Eye (tissue), 1 donor: Measurements from ENCODE around the gene C22orf42.
"Not testable (repeated sequence)": the region's sequence is repeated elsewhere in the genome, so short reads cannot be mapped to it uniquely, and the experiment has no call there.

Experiments
- DNase-seq: peaks from one replicate; pipeline ENCODE4 v3.0.0-alpha.2; 2015

Gene C22orf42

GRCh38 chr22:32183625-32184024 is 24.5 kb upstream of the C22orf42 start:
- DNase-seq, result no peak

DNA sequence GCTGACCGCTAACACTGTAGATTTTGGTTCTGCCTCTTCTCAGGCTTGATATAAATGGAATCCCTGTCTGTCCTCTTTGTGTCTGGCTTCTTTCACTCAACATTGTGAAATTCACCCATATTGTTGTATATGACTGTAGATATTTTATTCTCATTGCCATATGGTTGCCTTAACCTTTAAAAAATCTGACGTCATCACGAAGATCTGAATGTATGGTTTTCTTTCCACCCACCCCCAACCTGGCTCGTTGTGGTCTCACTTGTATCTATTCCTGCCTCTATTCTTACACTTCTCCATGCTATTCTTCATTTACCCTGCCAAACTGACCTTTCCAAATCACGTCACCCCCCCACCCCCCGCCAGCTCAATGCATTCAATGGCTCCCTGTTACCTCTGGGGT is 21.9 kb upstream of the C22orf42 start:
- no peak for DNase-seq

DNA sequence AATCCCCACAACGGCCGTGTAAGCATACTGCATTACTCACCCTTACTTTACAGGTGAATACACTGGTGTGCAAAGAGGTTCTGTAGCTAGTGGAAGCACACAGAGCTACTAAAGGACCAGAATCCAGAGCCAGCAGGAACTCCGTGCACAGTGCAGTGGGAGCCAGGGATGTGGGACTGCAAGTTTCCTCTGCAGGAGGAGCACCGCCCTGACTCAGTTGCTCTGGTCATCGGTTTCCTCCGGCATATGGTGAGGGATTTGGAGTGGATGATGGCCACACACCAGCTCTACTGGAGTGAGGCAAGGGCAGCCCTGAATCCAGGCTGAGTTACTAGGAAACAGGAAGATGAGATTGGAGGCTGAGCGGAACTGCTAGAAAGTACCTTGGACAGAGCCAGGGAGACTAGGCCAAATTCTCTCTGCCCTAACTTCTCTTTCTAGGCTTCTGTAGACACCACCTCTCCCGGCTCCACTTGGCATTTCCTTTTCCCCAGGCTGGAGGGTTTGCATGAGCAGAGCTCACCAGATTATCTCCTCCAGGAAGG is 18.2 kb upstream of the C22orf42 start:
- DNase-seq, result no peak

DNA sequence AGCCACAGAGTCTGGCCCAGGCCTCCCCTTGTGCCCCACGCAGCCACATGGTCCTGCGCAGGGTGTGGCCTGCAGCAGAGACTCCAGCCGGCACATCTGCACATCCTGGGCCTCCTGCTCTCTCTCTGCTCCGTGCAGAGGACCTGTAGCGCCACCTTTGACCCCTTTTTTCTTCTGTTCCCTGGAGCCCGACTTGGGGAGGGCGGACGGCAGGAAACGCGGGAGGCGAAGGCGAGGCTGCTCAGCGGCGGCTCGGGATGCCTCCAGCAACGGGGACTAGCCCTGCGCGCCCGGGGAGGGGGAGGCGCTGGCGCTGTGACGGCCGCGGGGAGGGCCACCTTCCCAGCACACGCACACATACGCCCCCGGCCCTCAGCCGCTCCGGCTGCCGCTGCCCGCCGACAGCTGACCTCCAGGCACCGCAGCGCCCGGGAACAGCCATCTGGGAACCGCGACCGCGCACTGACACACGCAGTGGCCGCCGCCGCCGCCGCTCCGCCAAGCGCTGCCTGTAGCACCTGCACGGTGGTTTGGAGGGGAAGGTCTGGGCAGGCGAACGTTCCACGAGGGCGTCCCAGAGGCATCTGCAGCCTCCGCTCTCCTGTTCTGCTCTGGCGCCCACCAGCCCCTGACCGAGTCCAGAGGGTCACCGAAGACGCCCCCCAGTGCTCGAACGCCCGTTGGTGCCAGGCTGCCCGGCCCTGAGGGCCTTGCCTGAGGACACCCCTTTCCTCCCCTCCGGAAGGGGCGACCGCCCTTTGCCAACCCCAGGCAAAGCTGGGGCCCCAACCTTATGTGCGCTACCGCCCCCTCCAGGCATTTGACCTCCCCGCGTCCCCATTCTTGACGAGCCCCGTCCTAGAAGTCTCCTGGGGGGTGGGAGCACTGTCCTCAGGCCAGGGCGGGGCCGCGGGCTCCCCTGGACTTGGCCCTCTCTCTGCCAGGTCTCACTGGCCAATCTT is 16.9 kb upstream of the C22orf42 start:
- peak; percentile 50 for DNase-seq

- DNase-seq, result peak; percentile 1
Observed at GRCh38 chr22:32175115-32175514, 16.0 kb upstream of the C22orf42 start.

GRCh38 chr22:32165681-32166080 is 6.6 kb upstream of the C22orf42 start:
- no peak for DNase-seq

DNA sequence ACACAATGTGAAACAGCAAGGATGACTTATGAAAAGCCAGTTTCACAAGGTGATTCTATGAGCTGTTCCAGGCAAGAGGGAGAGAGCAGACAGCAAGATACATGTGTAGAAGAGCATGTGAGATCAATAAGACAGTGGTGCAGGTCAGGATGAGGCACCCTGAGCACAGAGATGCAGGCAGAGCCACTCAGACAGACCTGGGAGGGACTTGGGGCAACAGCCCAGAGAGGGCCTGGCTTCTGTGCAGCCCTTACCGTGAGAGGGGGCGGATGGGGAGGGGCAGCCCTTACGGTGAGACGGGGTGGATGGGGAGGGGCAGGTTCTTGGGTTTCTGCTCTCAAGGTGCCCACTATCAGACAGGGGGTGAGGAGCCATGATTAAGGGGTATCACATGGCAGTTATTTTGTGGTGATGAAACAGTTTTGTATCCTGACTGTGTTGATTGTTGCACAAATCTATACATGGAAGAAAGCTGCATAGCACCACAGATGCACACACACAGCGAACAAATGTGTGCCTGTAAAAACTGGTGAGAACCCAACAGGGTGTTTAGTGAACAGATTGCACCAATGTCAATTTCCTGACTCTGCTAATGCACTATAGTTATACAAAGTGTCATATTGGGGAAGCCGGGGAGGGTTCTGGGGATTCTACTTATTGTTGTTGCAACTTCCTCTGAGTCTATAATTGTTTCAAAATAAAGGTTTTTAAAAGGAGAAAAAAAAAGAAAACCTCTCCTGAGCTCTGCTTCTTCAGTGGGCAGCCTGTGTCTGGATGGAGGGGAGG is 5.2 kb upstream of the C22orf42 start:
- DNase-seq, result no peak

GRCh38 chr22:32160411-32160810 is 1.3 kb upstream of the C22orf42 start:
- DNase-seq, result not testable (repeated sequence)

DNA sequence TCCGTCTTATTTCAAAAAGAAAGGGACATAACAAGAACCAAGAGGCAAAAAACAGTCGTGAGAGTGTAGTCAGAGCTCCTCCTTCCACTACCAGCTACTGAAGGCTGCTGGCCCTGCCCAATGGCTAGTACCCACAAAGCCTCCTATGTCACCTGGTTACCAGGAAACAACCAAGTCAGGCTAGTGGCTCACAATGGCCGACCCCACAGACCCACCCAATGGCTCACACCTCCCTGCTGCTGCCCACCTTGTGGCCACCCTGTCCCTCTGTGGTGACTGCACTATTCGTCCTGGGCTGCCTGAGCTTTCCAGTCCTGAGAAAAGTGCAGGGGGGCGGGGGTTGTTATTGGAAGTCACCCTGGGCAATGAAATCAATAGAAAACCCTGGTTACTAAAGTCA is 1.5 kb downstream of the C22orf42 start:
- DNase-seq, result not testable (repeated sequence)

- not testable (repeated sequence) for DNase-seq
Observed at GRCh38 chr22:32154727-32155126, 4.4 kb downstream of the C22orf42 start.

GRCh38 chr22:32151641-32152040 is 7.5 kb downstream of the C22orf42 start:
- not testable (repeated sequence) for DNase-seq

- not testable (repeated sequence) for DNase-seq
Observed at GRCh38 chr22:32150647-32151046, 8.5 kb downstream of the C22orf42 start.

DNA sequence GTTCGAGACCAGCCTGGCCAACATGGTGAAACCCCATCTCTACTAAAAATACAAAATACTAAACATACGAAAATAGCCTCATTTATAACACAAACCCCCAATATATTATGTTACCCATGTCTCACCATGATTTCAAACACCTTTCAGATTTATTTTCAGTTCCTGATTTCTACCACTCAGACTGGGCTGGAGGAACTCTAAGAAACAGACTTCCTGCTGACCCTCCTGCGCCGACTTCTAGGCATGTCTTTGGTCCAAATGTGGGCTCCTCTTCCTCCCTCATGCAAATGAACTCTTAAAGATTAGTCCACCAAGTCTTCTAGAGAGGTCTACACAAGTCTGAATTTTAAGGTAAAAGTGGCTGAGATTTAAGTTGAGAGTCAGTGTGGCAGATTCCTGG is 10.7 kb downstream of the C22orf42 start:
- not testable (repeated sequence) for DNase-seq

DNA sequence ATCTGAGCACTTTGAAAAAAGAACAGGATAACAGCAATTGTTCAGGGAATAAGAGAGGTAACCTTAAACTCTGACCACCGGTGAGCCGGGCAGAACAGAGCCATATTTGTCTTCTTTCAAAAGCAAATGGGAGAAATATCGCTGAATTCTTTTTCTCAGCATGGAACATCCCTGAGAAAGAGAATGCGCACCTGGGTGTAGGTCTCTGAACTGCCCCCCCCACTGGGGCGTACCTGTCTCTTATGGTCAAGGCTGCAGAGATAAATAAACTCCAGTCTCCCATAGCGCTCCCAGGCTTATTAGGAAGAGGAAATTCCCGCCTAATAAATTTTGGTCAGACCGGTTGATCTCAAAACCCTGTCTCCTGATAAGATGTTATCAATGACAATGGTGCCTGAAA is 12.0 kb downstream of the C22orf42 start:
- not testable (repeated sequence) for DNase-seq

DNA sequence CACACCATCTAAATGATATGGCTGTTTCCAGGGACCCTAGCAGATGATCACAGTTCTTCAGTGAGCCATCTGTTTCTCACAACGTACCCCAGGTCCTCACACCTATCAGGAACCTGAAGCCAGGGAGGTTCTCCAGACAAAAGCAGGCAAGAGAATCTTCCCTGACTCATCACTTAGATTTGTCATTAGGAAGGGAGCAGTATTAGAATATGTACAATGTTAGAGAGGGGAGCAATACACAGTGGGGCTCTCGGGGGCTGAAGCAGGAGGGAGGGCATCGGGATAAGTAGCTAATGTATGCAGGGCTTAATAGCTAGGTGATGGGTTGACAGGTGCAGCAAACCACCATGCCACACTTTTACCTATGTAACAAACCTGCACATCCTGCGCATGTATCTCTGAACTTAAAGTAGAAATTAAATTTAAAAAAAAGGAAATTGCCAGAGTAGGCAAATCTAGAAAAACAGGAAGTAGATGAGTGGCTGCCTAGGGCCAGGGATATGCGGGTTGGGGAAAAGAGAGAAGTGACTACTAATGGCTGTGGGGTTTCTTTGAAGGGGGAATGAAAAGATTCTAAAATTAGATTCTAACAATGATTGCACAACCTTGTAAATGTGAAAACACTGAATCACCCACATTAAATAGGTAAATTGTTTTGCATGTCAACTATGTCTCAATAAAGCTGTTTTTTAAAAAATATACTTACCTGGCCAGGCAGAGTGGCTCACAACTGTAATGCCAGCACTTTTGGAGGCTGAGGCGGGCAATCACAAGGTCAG is 14.4 kb downstream of the C22orf42 start:
- DNase-seq, result no peak

- no peak for DNase-seq
Observed at GRCh38 chr22:32142600-32142999, 16.5 kb downstream of the C22orf42 start.

- not testable (repeated sequence) for DNase-seq
Observed at GRCh38 chr22:32140688-32141087, 18.4 kb downstream of the C22orf42 start.

DNA sequence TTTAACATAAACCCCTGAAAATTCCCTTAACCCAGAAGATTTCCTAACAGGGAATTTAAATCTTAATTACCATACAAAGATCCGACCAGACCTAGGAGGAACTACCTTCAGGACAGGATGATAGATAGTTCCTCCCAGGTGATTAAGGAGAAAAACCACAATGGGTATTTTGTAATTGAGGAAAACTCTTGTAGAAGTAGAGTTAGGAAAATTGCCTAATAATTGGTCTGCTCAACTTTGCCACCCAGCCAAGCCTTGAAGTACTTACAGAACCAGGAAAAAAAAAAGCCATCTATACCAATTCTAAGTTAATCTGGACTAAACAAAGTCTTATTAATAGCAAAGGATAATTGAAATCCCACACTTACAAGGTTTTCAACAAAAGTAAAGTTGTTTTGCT is 20.5 kb downstream of the C22orf42 start:
- not testable (repeated sequence) for DNase-seq

GRCh38 chr22:32137731-32138324 is 21.3 kb downstream of the C22orf42 start:
- not testable (repeated sequence) for DNase-seq

DNA sequence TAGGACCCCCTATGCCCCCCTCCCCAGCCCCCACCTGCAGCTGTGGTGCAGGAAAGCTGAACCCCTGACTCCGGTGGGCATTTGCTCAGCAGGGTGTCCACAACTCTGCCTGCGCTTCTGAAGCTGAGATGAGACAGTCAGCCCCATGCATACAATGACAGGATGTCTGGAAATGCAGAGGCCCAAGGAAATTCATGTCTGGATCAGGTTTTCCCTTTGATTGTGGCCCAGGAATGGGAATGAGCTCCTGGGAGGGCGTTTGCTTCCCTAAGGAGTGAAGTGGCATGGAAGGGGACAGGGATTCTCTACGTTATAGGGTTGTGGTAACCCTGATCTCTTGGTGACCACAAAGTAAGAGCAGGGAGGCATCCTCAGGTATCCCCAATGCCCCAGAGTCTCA is 22.2 kb downstream of the C22orf42 start:
- not testable (repeated sequence) for DNase-seq

DNA sequence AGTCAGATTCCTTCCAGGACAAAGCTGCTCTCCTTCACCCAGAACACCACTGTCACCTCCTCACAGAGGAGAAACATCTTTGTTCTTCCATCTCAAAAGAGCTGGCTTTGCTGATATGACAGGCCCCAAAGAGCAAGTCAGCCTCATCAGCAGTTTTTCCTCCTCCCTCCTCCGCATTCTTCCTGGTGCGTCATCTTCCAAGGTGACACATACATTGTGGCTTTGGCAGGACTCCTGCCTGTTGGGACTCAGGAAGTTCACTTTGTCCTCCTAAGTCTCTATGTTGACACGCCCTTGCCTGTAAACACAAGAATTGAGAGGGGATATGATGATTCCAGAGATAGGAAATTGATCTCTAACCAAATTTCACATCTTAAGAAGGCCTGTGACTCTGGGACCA is 23.1 kb downstream of the C22orf42 start:
- DNase-seq, result not testable (repeated sequence)

GRCh38 chr22:32134796-32135195 is 24.3 kb downstream of the C22orf42 start:
- not testable (repeated sequence) for DNase-seq
